BLaER1 (cell line): Measurements from ENCODE around the gene NEK8.
"Not testable (repeated sequence)": the region's sequence is repeated elsewhere in the genome, so short reads cannot be mapped to it uniquely, and the experiment has no call there.

ENCODE experiments used
- H3K27ac ChIP-seq: shearing (Covaris generic); formaldehyde crosslinking; 2 replicates; pipeline ENCODE4 v1.8.1; 2022
- H3K27me3 ChIP-seq: shearing (Covaris generic); formaldehyde crosslinking; 2 replicates; pipeline ENCODE4 v1.8.1; 2022
- H3K36me3 ChIP-seq: shearing (Covaris generic); formaldehyde crosslinking; 2 replicates; pipeline ENCODE4 v1.8.1; 2022
- H3K4me1 ChIP-seq: shearing (Covaris generic); formaldehyde crosslinking; 2 replicates; pipeline ENCODE4 v1.8.1; 2022
- H3K4me2 ChIP-seq: shearing (Covaris generic); formaldehyde crosslinking; 2 replicates; pipeline ENCODE4 v1.8.1; 2022
- H3K4me3 ChIP-seq: shearing (Covaris generic); formaldehyde crosslinking; 2 replicates; pipeline ENCODE4 v1.8.1; 2022
- H3K9ac ChIP-seq: shearing (Covaris generic); formaldehyde crosslinking; 2 replicates; pipeline ENCODE4 v1.8.1; 2022
- H3K9me3 ChIP-seq: shearing (Covaris generic); formaldehyde crosslinking; 2 replicates; pipeline ENCODE4 v1.8.1; 2022
- H4K20me1 ChIP-seq: shearing (Covaris generic); formaldehyde crosslinking; 2 replicates; pipeline ENCODE4 v1.8.1; 2022
- Cebpa-rat ChIP-seq: shearing (Covaris generic); IDR thresholded peaks from 2 replicates; pipeline ENCODE4 v1.8.1; 2022

Gene NEK8

DNA sequence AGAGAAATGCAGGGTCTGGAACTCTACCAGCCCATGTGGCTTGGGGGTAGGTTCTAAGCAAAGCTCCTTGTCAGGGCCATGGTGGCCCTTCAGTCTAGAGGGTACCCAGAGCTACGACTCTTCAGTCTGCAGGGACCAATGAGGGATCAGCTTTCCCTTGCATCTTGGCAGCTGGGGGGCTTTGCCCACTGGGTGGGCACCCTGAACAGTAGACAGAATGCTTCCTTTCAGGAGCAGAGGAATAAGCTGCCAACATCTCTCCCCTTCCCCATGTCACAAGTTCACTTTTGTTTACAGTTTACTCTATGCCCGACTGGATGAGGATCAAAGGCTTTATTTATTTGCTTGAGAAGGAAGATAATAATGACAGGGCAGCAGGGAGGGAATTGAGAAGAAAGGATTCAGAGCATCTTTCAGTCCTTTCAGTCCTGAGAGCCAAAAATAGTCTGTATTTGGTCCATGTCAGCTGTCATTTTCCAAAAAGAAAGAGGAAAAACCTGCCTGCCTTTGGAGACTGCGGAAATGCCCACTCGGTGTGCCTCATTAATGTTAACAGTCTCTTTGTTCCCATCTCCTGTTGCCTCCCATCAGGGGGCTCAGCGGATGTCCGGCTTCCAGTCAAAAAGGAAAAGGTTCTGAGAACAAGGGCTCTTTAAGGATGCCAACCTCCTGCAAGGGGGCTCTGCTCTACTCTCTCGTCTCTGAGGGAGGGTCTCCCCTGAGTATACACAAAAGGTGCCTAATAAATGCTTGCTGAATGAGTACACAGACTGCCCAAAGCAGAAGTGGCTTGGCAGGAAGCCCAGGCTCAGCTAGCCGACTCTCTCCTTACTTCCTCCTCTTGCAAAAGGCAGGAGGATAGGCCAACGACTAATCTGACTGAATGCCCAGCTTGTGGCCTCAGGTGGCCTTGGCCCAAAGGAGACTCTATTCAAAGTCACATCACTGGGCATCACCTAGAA lies 32.3 kb downstream of the NEK8 start:
- H3K27ac ChIP-seq = peak overlapping the region; percentile 7; the same call in 1 of the 2 replicates
- H3K9ac ChIP-seq = no peak overlapping the region

GRCh38 chr17:28763137-28763799 lies 34.7 kb downstream of the NEK8 start:
- peaks cover 66% of the 10 kb centered on the region for H4K20me1 ChIP-seq
- H3K4me1 ChIP-seq = peaks cover 11% of the 10 kb centered on the region
- H3K9ac ChIP-seq = no peak overlapping the region
- no peaks in the 10 kb centered on the region for H3K9me3 ChIP-seq
- H3K27ac ChIP-seq = no peak overlapping the region
- H3K27me3 ChIP-seq = no peaks in the 10 kb centered on the region; the same call in 1 of the 2 replicates
- H3K4me3 ChIP-seq = no peak overlapping the region
- H3K36me3 ChIP-seq = peaks cover 89% of the 10 kb centered on the region
- TF ChIP-seq Cebpa-rat = no peak
- no peak overlapping the region for H3K4me2 ChIP-seq

More for the DNA sequence above, 32.3 kb downstream of the NEK8 start:
- Histone ChIP-seq H4K20me1 (peaks cover 46% of the 10 kb centered on the region), H3K27me3 (no peaks in the 10 kb centered on the region), H3K4me2 (peak overlapping the region; percentile 22; the same call in 1 of the 2 replicates), H3K4me3 (no peak overlapping the region), H3K9me3 (no peaks in the 10 kb centered on the region), H3K36me3 (peaks cover 87% of the 10 kb centered on the region), H3K4me1 (peaks cover 11% of the 10 kb centered on the region)
- no peak for TF ChIP-seq Cebpa-rat

DNA sequence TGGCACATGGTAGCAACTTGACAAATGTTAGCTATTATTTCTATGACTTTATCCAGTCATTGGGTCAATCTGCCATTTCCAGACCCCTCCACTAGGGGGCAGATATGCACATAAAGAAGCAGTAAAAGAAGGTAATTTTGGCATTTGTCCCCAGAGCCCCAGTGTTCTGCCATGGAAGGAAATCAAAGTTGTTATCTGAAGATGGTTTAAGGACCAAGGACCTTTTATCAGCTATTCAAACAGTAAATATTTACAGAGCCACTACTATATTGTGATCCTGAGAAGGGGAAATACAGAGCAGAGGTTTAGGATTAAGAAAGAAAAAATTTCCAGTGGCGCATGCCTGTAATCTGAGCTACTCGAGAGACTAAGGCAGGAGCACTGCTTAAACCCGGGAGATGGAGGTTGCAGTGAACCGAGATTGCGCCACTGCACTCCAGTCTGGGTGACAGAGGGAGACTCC lies 35.2 kb downstream of the NEK8 start:
- peaks cover 11% of the 10 kb centered on the region for H3K4me1 ChIP-seq
- H3K27ac ChIP-seq = no peak overlapping the region
- peaks cover 66% of the 10 kb centered on the region for H4K20me1 ChIP-seq
- no peaks in the 10 kb centered on the region; the same call in 1 of the 2 replicates for H3K27me3 ChIP-seq
- no peak for TF ChIP-seq Cebpa-rat
- H3K4me2 ChIP-seq = no peak overlapping the region
- H3K9ac ChIP-seq = no peak overlapping the region
- no peaks in the 10 kb centered on the region for H3K9me3 ChIP-seq
- peaks cover 84% of the 10 kb centered on the region for H3K36me3 ChIP-seq
- no peak overlapping the region for H3K4me3 ChIP-seq

- Histone ChIP-seq H3K36me3 (peaks cover 72% of the 10 kb centered on the region), H3K4me2 (no peak overlapping the region), H3K27me3 (no peaks in the 10 kb centered on the region; the same call in 1 of the 2 replicates), H3K9me3 (no peaks in the 10 kb centered on the region), H3K9ac (no peak overlapping the region), H3K4me1 (peaks cover 11% of the 10 kb centered on the region), H4K20me1 (peaks cover 71% of the 10 kb centered on the region), H3K4me3 (no peak overlapping the region), H3K27ac (no peak overlapping the region)
- no peak for TF ChIP-seq Cebpa-rat
These were observed 36.5 kb downstream of the NEK8 start for GRCh38 chr17:28765038-28765437.

GRCh38 chr17:28773736-28774135 lies 45.1 kb downstream of the NEK8 start:
- H3K4me3 ChIP-seq = no peak overlapping the region
- peaks cover 18% of the 10 kb centered on the region for H3K36me3 ChIP-seq
- H3K27me3 ChIP-seq = no peaks in the 10 kb centered on the region
- TF ChIP-seq Cebpa-rat = no peak
- H3K4me1 ChIP-seq = peaks cover 34% of the 10 kb centered on the region
- no peak overlapping the region for H3K9ac ChIP-seq
- H3K27ac ChIP-seq = no peak overlapping the region
- H3K9me3 ChIP-seq = no peaks in the 10 kb centered on the region
- no peak overlapping the region for H3K4me2 ChIP-seq
- H4K20me1 ChIP-seq = peaks cover 66% of the 10 kb centered on the region

DNA sequence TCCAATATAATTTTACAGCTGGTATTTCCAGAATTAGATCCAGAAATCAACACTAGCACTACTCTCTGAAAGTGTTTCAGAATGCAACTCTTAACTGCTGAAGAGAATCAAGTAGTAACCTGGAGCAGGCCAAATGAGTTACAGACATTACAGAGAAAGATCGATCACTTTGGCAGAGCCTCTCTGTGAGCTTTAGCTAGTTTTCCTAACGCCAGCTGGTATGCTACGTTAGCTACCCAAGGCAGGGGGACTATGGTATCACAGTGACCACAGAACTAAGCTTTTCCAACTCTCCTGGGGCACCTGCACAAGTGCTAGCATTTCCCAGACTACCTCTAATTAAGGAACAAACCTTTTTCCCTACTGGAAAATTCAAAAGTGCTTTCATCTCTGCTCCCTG lies 45.6 kb downstream of the NEK8 start:
- no peaks in the 10 kb centered on the region for H3K27me3 ChIP-seq
- H3K9ac ChIP-seq = no peak overlapping the region
- H3K36me3 ChIP-seq = peaks cover 18% of the 10 kb centered on the region
- H4K20me1 ChIP-seq = peaks cover 66% of the 10 kb centered on the region
- TF ChIP-seq Cebpa-rat = no peak
- no peak overlapping the region for H3K27ac ChIP-seq
- H3K9me3 ChIP-seq = no peaks in the 10 kb centered on the region
- peaks cover 34% of the 10 kb centered on the region for H3K4me1 ChIP-seq
- H3K4me3 ChIP-seq = no peak overlapping the region
- no peak overlapping the region for H3K4me2 ChIP-seq

GRCh38 chr17:28777178-28777577 lies 48.6 kb downstream of the NEK8 start:
- Histone ChIP-seq H3K4me3 (no peak overlapping the region), H3K4me2 (no peak overlapping the region), H4K20me1 (peaks cover 78% of the 10 kb centered on the region), H3K4me1 (peaks cover 34% of the 10 kb centered on the region), H3K9me3 (no peaks in the 10 kb centered on the region), H3K36me3 (peaks cover 32% of the 10 kb centered on the region), H3K27me3 (no peaks in the 10 kb centered on the region), H3K27ac (no peak overlapping the region), H3K9ac (no peak overlapping the region)
- TF ChIP-seq Cebpa-rat = no peak

DNA sequence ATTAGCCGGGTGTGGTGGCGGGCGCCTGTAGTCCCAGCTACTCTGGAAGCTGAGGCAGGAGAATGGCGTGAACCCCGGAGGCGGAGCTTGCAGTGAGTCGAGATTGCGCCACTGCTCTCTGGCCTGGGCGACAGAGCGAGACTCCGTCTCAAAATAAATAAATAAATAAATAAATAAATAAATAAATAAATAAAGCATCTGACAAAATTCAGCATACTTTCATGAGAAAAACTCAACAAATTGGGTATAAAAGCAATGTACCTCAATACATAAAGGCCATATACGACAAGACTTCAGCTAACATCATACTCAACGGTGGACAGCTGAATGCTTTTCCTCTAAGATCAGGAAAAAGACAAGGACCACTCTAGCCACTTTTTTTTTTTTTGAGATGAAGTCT lies 51.0 kb downstream of the NEK8 start:
- not testable (repeated sequence) for H3K4me2 ChIP-seq, H3K27me3 ChIP-seq, H3K4me3 ChIP-seq, H3K9ac ChIP-seq, H3K27ac ChIP-seq, H3K9me3 ChIP-seq
- H3K4me1 ChIP-seq = peaks cover 24% of the 10 kb centered on the region
- H4K20me1 ChIP-seq = peaks cover 85% of the 10 kb centered on the region
- peaks cover 14% of the 10 kb centered on the region; the same call in 1 of the 2 replicates for H3K36me3 ChIP-seq

GRCh38 chr17:28783161-28783560 lies 54.6 kb downstream of the NEK8 start:
- no peak overlapping the region for H3K27ac ChIP-seq

More at GRCh38 chr17:28783161-28783560, 54.6 kb downstream of the NEK8 start:
- peaks cover 11% of the 10 kb centered on the region; the same call in 1 of the 2 replicates for H3K4me1 ChIP-seq
- TF ChIP-seq Cebpa-rat = no peak
- H3K27me3 ChIP-seq = no peaks in the 10 kb centered on the region
- no peak overlapping the region for H3K4me3 ChIP-seq
- no peak overlapping the region for H3K9ac ChIP-seq
- H3K4me2 ChIP-seq = no peak overlapping the region
- H4K20me1 ChIP-seq = peaks cover 85% of the 10 kb centered on the region
- peaks cover 26% of the 10 kb centered on the region; the same call in 1 of the 2 replicates for H3K36me3 ChIP-seq
- H3K9me3 ChIP-seq = no peaks in the 10 kb centered on the region
